A549 (cell line): Measurements from ENCODE around the gene C1orf87. TPM values are rescaled to one million over a fixed set of nuclear protein-coding genes. Genes with fewer than 3 reads are reported as not detected.

Experiments used
- ATAC-seq, 2 experiments: fragments of 200-7000 bp in 1 of 2; fragments of >200 bp in 1 of 2; cut with Nextera tagmentation in 1 of 2; cut with Tn5 transposase in 1 of 2; 3 replicates each; pipeline versions ENCODE4 v1.8.0 to v1.9.1; 2018 to 2020; ENCODE audit warnings: mild to moderate bottlenecking in 1 of 2, moderate library complexity in 1 of 2
- CTCF ChIA-PET: fragments of 300-600 bp; sonication (Branson Sonifier 250); formaldehyde crosslinking; extraction: SDS; loops from one replicate; lab custom pipeline; 2021; ENCODE audit warnings: antibody characterized with exemption, inconsistent platforms; lab: Yijun Ruan, JAX
- POLR2A ChIA-PET: fragments of 350-600 bp; formaldehyde crosslinking; extraction: SDS; loops from one replicate; lab custom pipeline; 2021; ENCODE audit warnings: antibody characterized with exemption, inconsistent platforms; lab: Yijun Ruan, JAX
- DNase-seq, 2 experiments: peaks; one replicate each; pipeline versions ENCODE4 v3.0.0 to v3.0.0-alpha.2; 2011 to 2016; ENCODE audit warnings: low read depth in 1 of 2, low spot score in 1 of 2
- FAIRE-seq: peaks from 2 replicates; lab custom pipeline; 2011; peaks lifted over from hg19 to GRCh38; lab: Jason Lieb, UNC
- H3K27ac ChIP-seq, 2 experiments: fragments of >200 bp; sonication (Bioruptor Twin); formaldehyde crosslinking; 3 replicates each; pipeline ENCODE4 v1.5.1; 2016 to 2017
- H3K4me1 ChIP-seq: fragments of >200 bp; sonication (Bioruptor Twin); formaldehyde crosslinking; 3 replicates; pipeline ENCODE4 v1.6.1; 2016
- H3K4me2 ChIP-seq: fragments of >200 bp; sonication (Bioruptor Twin); formaldehyde crosslinking; 3 replicates; pipeline ENCODE4 v1.6.1; 2016
- H3K4me3 ChIP-seq: fragments of >200 bp; sonication (Bioruptor Twin); formaldehyde crosslinking; 3 replicates; pipeline ENCODE4 v1.5.1; 2016
- H3K9me3 ChIP-seq: fragments of >200 bp; sonication (Bioruptor Twin); formaldehyde crosslinking; 3 replicates; pipeline ENCODE4 v1.6.1; 2016
- CBX2 ChIP-seq: fragments of 200-600 bp; sonication (generic); IDR thresholded peaks from 2 replicates; pipeline ENCODE4 v1.6.1; 2016; ENCODE audit warnings: low read depth, mild to moderate bottlenecking, borderline replicate concordance
- CBX8 ChIP-seq: fragments of 200-600 bp; sonication (generic); IDR thresholded peaks from 2 replicates; pipeline ENCODE4 v1.6.1; 2016
- EHF ChIP-seq: fragments of 250-450 bp; sonication (Bioruptor Pico); IDR thresholded peaks from 2 replicates; pipeline ENCODE4 v1.5.0; 2020; ENCODE audit warnings: mild to moderate bottlenecking
- FOXS1 ChIP-seq: fragments of 250-450 bp; sonication (Bioruptor Pico); IDR thresholded peaks from 2 replicates; pipeline ENCODE4 v1.5.0; 2020; ENCODE audit warnings: mild to moderate bottlenecking, moderate library complexity
- JUN ChIP-seq, 2 experiments: fragments of >200 bp; sonication (Bioruptor Twin); formaldehyde crosslinking; IDR thresholded peaks; 2 replicates in 1 of 2; 3 replicates in 1 of 2; pipeline ENCODE4 v1.6.1; 2016 to 2017
- MYC ChIP-seq: IDR thresholded peaks from 2 replicates; pipeline ENCODE4 v1.6.1; 2012; ENCODE audit warnings: mild to moderate bottlenecking, inconsistent platforms, low read length, improper control_type of control experiment, borderline replicate concordance
- NPAS2 ChIP-seq: fragments of 250-450 bp; sonication (Bioruptor Pico); IDR thresholded peaks from 2 replicates; pipeline ENCODE4 v1.8.0; 2022; ENCODE audit warnings: mild to moderate bottlenecking, moderate library complexity, borderline replicate concordance
- POLR2A ChIP-seq: IDR thresholded peaks from 2 replicates; pipeline ENCODE4 v1.6.1; 2012; ENCODE audit warnings: mild to moderate bottlenecking, low read length
- RCOR1 ChIP-seq: fragments of 150-350 bp; IDR thresholded peaks from 2 replicates; pipeline ENCODE4 v1.6.1; 2014; ENCODE audit warnings: antibody characterized with exemption, low read length, low read depth
- ZC3H11A ChIP-seq: fragments of 450-650 bp; IDR thresholded peaks from 2 replicates; pipeline ENCODE4 v1.6.1; 2014; ENCODE audit warnings: antibody characterized with exemption, mild to moderate bottlenecking
- WGBS: methylation state at CpG from one replicate; pipeline ENCODE4 v1.1.6; 2017; ENCODE audit errors: missing lambda C conversion rate; 5-methylcytosine and 5-hydroxymethylcytosine counted together
- polyA plus RNA-seq, 4 experiments: library from polyadenylated mRNA; depleted of rRNA in 3 of 4; stranded (reverse); fragments of >200 nt; fragmentation: RNase III in 1 of 4; extraction: RNeasy Plus Mini Kit Qiagen cat#74134 plus additional on column Dnase treatment in 1 of 4; gene quantifications; 2 replicates in 3 of 4; 3 replicates in 1 of 4; pipeline ENCODE4 v1.2.3, GENCODE V29; 2011 to 2017
- TF ChIP-seq, protein P1 (sequence below): fragments of 250-450 bp; sonication (Bioruptor Pico); IDR thresholded peaks from 2 replicates; pipeline ENCODE4 v1.5.0; 2021; ENCODE audit warnings: mild to moderate bottlenecking, moderate library complexity, borderline replicate concordance
- TF ChIP-seq, protein P2 (sequence below): fragments of 200-600 bp; sonication (generic); IDR thresholded peaks from 2 replicates; pipeline ENCODE4 v1.6.1; 2016; ENCODE audit warnings: antibody characterized with exemption, mild to moderate bottlenecking, moderate library complexity
- TF ChIP-seq, protein P3 (sequence below): fragments of >200 bp; sonication (Bioruptor Twin); formaldehyde crosslinking; IDR thresholded peaks from 3 replicates; pipeline ENCODE4 v1.6.1; 2016

The C1orf87 gene
- polyA plus RNA-seq, 2 of the 4 experiments (the other 2 are of a cell fraction), result not detected

DNA sequence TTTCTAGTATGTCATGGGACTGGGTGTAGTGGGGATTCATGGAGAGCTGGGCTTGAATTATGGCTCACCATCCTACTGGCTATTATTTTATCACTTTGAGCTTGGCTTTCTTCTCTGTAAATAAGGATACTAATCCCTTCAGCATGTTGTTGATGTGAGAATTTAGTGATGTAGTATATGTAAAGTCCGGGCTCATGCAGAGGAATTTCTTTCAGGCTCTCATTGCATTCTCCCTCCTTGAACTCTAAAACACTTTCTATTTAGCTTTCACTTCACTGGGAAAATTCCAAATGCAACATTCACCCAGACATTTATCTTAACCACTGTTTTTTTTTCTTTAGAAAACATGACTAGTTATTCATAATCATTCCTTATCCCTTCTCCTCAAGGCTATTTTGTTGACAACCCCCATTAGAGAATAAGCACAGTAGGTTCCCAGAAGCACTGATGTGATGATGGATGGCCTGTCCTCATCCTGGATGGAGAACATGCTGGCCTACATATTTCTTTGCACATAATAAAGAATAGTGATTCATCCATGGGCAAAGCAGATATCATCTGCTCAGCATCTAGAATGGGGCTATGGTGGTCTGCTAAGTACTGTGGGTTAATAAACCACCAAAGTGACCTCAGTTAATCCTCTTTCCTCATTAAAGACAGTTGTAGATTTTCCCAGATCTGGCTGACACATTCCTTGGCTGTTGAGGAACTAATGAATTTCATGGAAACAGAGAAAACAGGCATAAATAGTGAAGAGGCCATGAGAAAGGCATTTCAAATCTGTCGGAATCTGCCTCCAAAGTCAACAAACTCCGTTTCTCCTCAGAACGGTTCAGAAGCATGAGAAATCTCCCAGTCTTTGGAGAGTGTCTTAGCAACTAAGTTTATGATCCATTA, 79.0 kb downstream of the C1orf87 start:
- no peak overlapping the region for H3K4me2 ChIP-seq
- TF ChIP-seq CBX2, result no peak
- TF ChIP-seq CBX8, result no peak
- TF ChIP-seq, protein P1, sequence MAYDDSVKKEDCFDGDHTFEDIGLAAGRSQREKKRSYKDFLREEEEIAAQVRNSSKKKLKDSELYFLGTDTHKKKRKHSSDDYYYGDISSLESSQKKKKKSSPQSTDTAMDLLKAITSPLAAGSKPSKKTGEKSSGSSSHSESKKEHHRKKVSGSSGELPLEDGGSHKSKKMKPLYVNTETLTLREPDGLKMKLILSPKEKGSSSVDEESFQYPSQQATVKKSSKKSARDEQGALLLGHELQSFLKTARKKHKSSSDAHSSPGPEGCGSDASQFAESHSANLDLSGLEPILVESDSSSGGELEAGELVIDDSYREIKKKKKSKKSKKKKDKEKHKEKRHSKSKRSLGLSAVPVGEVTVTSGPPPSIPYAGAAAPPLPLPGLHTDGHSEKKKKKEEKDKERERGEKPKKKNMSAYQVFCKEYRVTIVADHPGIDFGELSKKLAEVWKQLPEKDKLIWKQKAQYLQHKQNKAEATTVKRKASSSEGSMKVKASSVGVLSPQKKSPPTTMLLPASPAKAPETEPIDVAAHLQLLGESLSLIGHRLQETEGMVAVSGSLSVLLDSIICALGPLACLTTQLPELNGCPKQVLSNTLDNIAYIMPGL, result no peak
- TF ChIP-seq MYC, result no peak
- TF ChIP-seq, protein P2, sequence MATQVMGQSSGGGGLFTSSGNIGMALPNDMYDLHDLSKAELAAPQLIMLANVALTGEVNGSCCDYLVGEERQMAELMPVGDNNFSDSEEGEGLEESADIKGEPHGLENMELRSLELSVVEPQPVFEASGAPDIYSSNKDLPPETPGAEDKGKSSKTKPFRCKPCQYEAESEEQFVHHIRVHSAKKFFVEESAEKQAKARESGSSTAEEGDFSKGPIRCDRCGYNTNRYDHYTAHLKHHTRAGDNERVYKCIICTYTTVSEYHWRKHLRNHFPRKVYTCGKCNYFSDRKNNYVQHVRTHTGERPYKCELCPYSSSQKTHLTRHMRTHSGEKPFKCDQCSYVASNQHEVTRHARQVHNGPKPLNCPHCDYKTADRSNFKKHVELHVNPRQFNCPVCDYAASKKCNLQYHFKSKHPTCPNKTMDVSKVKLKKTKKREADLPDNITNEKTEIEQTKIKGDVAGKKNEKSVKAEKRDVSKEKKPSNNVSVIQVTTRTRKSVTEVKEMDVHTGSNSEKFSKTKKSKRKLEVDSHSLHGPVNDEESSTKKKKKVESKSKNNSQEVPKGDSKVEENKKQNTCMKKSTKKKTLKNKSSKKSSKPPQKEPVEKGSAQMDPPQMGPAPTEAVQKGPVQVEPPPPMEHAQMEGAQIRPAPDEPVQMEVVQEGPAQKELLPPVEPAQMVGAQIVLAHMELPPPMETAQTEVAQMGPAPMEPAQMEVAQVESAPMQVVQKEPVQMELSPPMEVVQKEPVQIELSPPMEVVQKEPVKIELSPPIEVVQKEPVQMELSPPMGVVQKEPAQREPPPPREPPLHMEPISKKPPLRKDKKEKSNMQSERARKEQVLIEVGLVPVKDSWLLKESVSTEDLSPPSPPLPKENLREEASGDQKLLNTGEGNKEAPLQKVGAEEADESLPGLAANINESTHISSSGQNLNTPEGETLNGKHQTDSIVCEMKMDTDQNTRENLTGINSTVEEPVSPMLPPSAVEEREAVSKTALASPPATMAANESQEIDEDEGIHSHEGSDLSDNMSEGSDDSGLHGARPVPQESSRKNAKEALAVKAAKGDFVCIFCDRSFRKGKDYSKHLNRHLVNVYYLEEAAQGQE, result no peak
- TF ChIP-seq NPAS2 (CRISPR knock-in tag), result no peak
- no peak for TF ChIP-seq FOXS1 (CRISPR knock-in tag)
- no peak for TF ChIP-seq RCOR1
- TF ChIP-seq, protein P3, sequence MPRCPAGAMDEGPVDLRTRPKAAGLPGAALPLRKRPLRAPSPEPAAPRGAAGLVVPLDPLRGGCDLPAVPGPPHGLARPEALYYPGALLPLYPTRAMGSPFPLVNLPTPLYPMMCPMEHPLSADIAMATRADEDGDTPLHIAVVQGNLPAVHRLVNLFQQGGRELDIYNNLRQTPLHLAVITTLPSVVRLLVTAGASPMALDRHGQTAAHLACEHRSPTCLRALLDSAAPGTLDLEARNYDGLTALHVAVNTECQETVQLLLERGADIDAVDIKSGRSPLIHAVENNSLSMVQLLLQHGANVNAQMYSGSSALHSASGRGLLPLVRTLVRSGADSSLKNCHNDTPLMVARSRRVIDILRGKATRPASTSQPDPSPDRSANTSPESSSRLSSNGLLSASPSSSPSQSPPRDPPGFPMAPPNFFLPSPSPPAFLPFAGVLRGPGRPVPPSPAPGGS, result no peak
- TF ChIP-seq ZC3H11A, result no peak
- no peak for TF ChIP-seq POLR2A
- TF ChIP-seq, all 56 proteins: peak for 0
- 25% methylated on average over 4 of the region's 4 CpGs for WGBS
- no peak overlapping the region for H3K27ac ChIP-seq
- H3K4me1 ChIP-seq, result no peaks in the 10 kb centered on the region
- ChIA-PET CTCF (no interaction called here), POLR2A (no interaction called here)
- FAIRE-seq, result no peak
- H3K9me3 ChIP-seq, result no peaks in the 10 kb centered on the region
- no peak for ATAC-seq
- H3K4me3 ChIP-seq, result no peak overlapping the region
- no peak for DNase-seq

DNA sequence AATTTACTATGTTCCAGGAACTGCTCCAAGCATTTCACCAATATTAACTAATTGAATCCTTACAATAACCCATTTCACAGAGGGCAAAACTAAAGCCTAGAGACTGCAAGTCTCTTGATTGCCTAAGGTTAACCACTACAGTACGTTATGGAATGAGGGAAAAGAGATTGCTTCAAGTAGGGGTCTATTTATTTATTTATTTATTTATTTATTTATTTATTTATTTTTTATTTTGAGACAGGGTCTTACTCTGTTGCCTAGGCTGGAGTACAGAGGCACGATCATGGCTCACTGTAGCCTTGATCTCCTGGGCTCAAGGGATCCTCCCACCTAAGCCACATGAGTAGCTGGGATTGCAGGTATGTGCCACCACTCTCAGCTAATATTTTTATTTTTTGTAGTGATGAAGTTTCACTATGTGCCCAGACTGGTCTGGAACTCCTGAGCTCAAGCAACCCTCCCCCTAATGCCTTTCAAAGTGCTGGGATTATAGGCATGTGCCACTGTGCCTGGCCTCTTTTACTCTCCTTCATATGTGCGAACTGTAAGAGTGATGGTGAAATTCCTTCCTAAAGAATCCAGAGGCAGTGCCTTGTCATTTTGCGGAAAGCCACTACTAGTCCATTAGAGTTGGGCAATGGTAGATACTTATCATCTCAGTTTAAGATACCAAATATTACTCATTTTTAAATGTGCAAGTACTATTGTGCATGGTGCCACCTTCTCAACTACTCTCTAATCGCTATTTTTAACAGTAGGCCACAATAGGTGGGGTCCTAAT, 81.3 kb downstream of the C1orf87 start:
- no peak for FAIRE-seq

DNA sequence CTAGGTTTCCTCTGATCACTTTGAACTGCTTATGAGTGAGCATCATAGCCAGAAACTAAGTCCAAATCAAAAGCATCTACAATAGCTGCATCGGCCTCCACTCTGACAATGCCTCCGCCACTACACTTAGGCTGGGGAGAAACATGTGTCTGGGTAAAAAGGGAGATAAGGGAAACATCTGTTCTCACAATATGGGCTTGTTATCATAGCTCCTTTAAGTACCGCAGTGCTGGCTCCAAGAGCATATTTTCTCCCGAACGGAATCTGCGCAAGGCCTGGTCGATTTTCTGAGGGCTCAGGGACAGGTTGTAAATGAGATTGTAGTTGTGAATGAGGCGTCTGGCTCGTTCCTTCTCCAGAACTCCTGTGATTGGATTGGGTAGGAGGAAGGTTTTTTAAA, 83.1 kb downstream of the C1orf87 start:
- Histone ChIP-seq H3K9me3 (no peaks in the 10 kb centered on the region), H3K4me2 (no peak overlapping the region), H3K27ac (no peak overlapping the region), H3K4me3 (no peak overlapping the region), H3K4me1 (no peaks in the 10 kb centered on the region)
- DNase-seq (no peak), ATAC-seq (no peak), FAIRE-seq (no peak)
- ChIA-PET POLR2A (no interaction called here), CTCF (interaction anchor here (1.7 kb wide), 1 partner anchor 14 kb away, joined by 6 read pairs; no protein-coding TSS in a partner anchor)
- TF ChIP-seq JUN (IDR thresholded peaks at IDR 0.05), result no peak
- TF ChIP-seq, protein P2, result no peak
- WGBS, result 47% methylated on average over 9 of the region's 9 CpGs

More for the DNA sequence above, 81.3 kb downstream of the C1orf87 start:
- CTCF ChIA-PET, result interaction anchor here (0.9 kb wide), 1 partner anchor 20 kb away, joined by 3 read pairs; no protein-coding TSS in a partner anchor
- no peaks in the 10 kb centered on the region for H3K4me1 ChIP-seq
- H3K4me3 ChIP-seq, result no peak overlapping the region
- no peak overlapping the region for H3K27ac ChIP-seq
- TF ChIP-seq EHF (CRISPR knock-in tag) (no peak), ZC3H11A (peak; percentile 56)
- WGBS, result 34% methylated on average over 5 of the region's 5 CpGs
- POLR2A ChIA-PET, result no interaction called here
- no peak for ATAC-seq
- H3K9me3 ChIP-seq, result no peaks in the 10 kb centered on the region
- H3K4me2 ChIP-seq, result no peak overlapping the region
- no peak for DNase-seq
